Astrocyte (in vitro differentiated cells and primary cell): ENCODE data around the gene FABP1. TPM values are rescaled to one million over a fixed set of nuclear protein-coding genes. Genes with fewer than 3 reads are reported as not detected.

ENCODE experiments used
- DNase-seq: peaks from one replicate; pipeline ENCODE4 v3.0.0-alpha.2; 2010; ENCODE audit warnings: low read depth
- FAIRE-seq: peaks from 2 replicates; lab custom pipeline; 2011; peaks lifted over from hg19 to GRCh38; lab: Jason Lieb, UNC
- H2AFZ ChIP-seq: 2 replicates; pipeline ENCODE4 v1.6.0; 2012; ENCODE audit warnings: low read depth, low read length, inconsistent platforms
- H3K27ac ChIP-seq: 2 replicates; pipeline ENCODE4 v1.5.1; 2011; ENCODE audit warnings: low read depth, low read length, inconsistent platforms
- H3K27me3 ChIP-seq: 2 replicates; pipeline ENCODE4 v1.6.0; 2011; ENCODE audit warnings: low read length, inconsistent platforms; ENCODE audit not compliant: insufficient read depth
- H3K36me3 ChIP-seq: 2 replicates; pipeline ENCODE4 v1.5.1; 2011; ENCODE audit warnings: low read length, inconsistent platforms; ENCODE audit not compliant: insufficient read depth
- H3K4me1 ChIP-seq: 2 replicates; pipeline ENCODE4 v1.5.1; 2011; ENCODE audit warnings: low read length, inconsistent platforms; ENCODE audit not compliant: insufficient read depth
- H3K4me2 ChIP-seq: 2 replicates; pipeline ENCODE4 v1.6.0; 2012; ENCODE audit warnings: low read length, inconsistent platforms
- H3K4me3 ChIP-seq: 2 replicates; pipeline ENCODE4 v1.5.1; 2011; ENCODE audit warnings: low read depth, mild to moderate bottlenecking, low read length, inconsistent platforms; ENCODE audit not compliant: insufficient read depth
- H3K79me2 ChIP-seq: 2 replicates; pipeline ENCODE4 v1.6.0; 2012; ENCODE audit warnings: mild to moderate bottlenecking, low read length, inconsistent platforms; ENCODE audit not compliant: insufficient read depth
- H3K9ac ChIP-seq: 2 replicates; pipeline ENCODE4 v1.6.0; 2012; ENCODE audit warnings: mild to moderate bottlenecking, low read length, inconsistent platforms
- H3K9me3 ChIP-seq: 2 replicates; pipeline ENCODE4 v1.5.1; 2012; ENCODE audit warnings: low read depth, mild to moderate bottlenecking, low read length, inconsistent platforms; ENCODE audit not compliant: insufficient read depth
- H4K20me1 ChIP-seq: 2 replicates; pipeline ENCODE4 v1.6.0; 2012; ENCODE audit warnings: low read length, inconsistent platforms; ENCODE audit not compliant: insufficient read depth
- H3K27ac Mint-ChIP-seq: one replicate; pipeline ENCODE4 v1.8.0; 2021; ENCODE audit warnings: mild to moderate bottlenecking, mixed read lengths; ENCODE audit not compliant: unreplicated experiment
- H3K27me3 Mint-ChIP-seq: one replicate; pipeline ENCODE4 v1.8.0; 2021; ENCODE audit warnings: low read depth, mixed read lengths; ENCODE audit not compliant: unreplicated experiment
- H3K36me3 Mint-ChIP-seq: one replicate; pipeline ENCODE4 v1.8.0; 2021; ENCODE audit warnings: low read depth, mixed read lengths; ENCODE audit not compliant: unreplicated experiment
- H3K4me1 Mint-ChIP-seq: one replicate; pipeline ENCODE4 v1.8.0; 2021; ENCODE audit warnings: low read depth, mixed read lengths; ENCODE audit not compliant: unreplicated experiment
- H3K4me3 Mint-ChIP-seq: one replicate; pipeline ENCODE4 v1.8.0; 2021; ENCODE audit warnings: mild to moderate bottlenecking, moderate library complexity, mixed read lengths; ENCODE audit not compliant: unreplicated experiment
- H3K9me3 Mint-ChIP-seq: one replicate; pipeline ENCODE4 v1.8.0; 2021; ENCODE audit warnings: mild to moderate bottlenecking, mixed read lengths; ENCODE audit not compliant: unreplicated experiment
- CTCF ChIP-seq: IDR thresholded peaks from 2 replicates; pipeline ENCODE4 v1.5.1; 2011; ENCODE audit warnings: low read depth, mild to moderate bottlenecking, inconsistent platforms, low read length, moderate library complexity; ENCODE audit not compliant: insufficient read depth
- EZH2 ChIP-seq: IDR thresholded peaks from 2 replicates; pipeline ENCODE4 v1.6.1; 2012; ENCODE audit warnings: mild to moderate bottlenecking, low read length, inconsistent platforms; ENCODE audit not compliant: insufficient read depth
- total RNA-seq: library from RNA; stranded (reverse); gene quantifications from 2 replicates; pipeline ENCODE4 v1.2.1, GENCODE V29; 2021

Gene FABP1
- total RNA-seq, 1 donor from 2014 or later = not detected

GRCh38 chr2:88116669-88117432 is 11.0 kb downstream of the FABP1 start:
- Mint-ChIP-seq H3K27ac (no peak overlapping the region), H3K36me3 (no peaks in the 10 kb centered on the region), H3K9me3 (no peaks in the 10 kb centered on the region), H3K4me3 (no peak overlapping the region), H3K27me3 (peaks cover 17% of the 10 kb centered on the region), H3K4me1 (no peaks in the 10 kb centered on the region)
- DNase-seq = no peak
- no peaks in the 10 kb centered on the region for H3K36me3 ChIP-seq
- H4K20me1 ChIP-seq = no peaks in the 10 kb centered on the region
- no peak overlapping the region for H3K4me3 ChIP-seq
- H3K4me2 ChIP-seq = no peak overlapping the region
- no peak overlapping the region for H3K9ac ChIP-seq
- no peak overlapping the region for H2AFZ ChIP-seq
- no peaks in the 10 kb centered on the region for H3K4me1 ChIP-seq
- no peak for FAIRE-seq
- no peaks in the 10 kb centered on the region for H3K79me2 ChIP-seq
- H3K27ac ChIP-seq = no peak overlapping the region
- TF ChIP-seq EZH2 (no peak), CTCF (no peak)
- H3K9me3 ChIP-seq = no peaks in the 10 kb centered on the region
- peaks cover 4% of the 10 kb centered on the region for H3K27me3 ChIP-seq

- FAIRE-seq (no peak), DNase-seq (no peak)
- Histone ChIP-seq H3K36me3 (no peaks in the 10 kb centered on the region), H4K20me1 (no peaks in the 10 kb centered on the region), H3K4me2 (no peak overlapping the region), H2AFZ (no peak overlapping the region), H3K4me1 (no peaks in the 10 kb centered on the region), H3K27me3 (peaks cover 4% of the 10 kb centered on the region), H3K9me3 (no peaks in the 10 kb centered on the region), H3K27ac (no peak overlapping the region), H3K9ac (no peak overlapping the region), H3K79me2 (no peaks in the 10 kb centered on the region), H3K4me3 (no peak overlapping the region)
- TF ChIP-seq EZH2 = no peak
- TF ChIP-seq CTCF = no peak
- no peak overlapping the region for H3K27ac Mint-ChIP-seq
- no peaks in the 10 kb centered on the region for H3K9me3 Mint-ChIP-seq
- H3K4me3 Mint-ChIP-seq = no peak overlapping the region
- H3K4me1 Mint-ChIP-seq = no peaks in the 10 kb centered on the region
- no peaks in the 10 kb centered on the region for H3K36me3 Mint-ChIP-seq
- H3K27me3 Mint-ChIP-seq = peaks cover 14% of the 10 kb centered on the region
These were observed 11.9 kb downstream of the FABP1 start for GRCh38 chr2:88115825-88116518.
